AG04449 (cell line): ENCODE results near the gene ARHGDIA.
"Not testable (repeated sequence)": the region's sequence is repeated elsewhere in the genome, so short reads cannot be mapped to it uniquely, and the experiment has no call there.

Experiments used
- CTCF ChIA-PET: fragments of 350-600 bp; formaldehyde crosslinking; extraction: SDS; loops from one replicate; lab custom pipeline; 2021; ENCODE audit warnings: antibody characterized with exemption; lab: Yijun Ruan, JAX
- POLR2A ChIA-PET: fragments of 400-600, 350-600 bp; formaldehyde crosslinking; extraction: SDS; loops from one replicate; lab custom pipeline; 2020; ENCODE audit warnings: antibody characterized with exemption, inconsistent platforms; lab: Yijun Ruan, JAX
- DNase-seq: peaks from one replicate; pipeline ENCODE4 v3.0.0-alpha.2; 2010; ENCODE audit warnings: low read depth, low spot score
- H3K4me3 ChIP-seq: 2 replicates; pipeline ENCODE4 v1.5.1; 2011; ENCODE audit warnings: low read depth, mild to moderate bottlenecking, control low read depth, low read length
- CTCF ChIP-seq: IDR thresholded peaks from one replicate; pipeline ENCODE4 v1.5.1; 2011; ENCODE audit warnings: mild to moderate bottlenecking, moderate library complexity, low read length, control low read depth, inconsistent platforms; ENCODE audit not compliant: insufficient read depth; ENCODE audit errors: missing control alignments

ARHGDIA gene

GRCh38 chr17:81870981-81871386 is at the start of gene ARHGDIA:
Gene ARHGDIA (minus strand): TSS chr17:81871337. CDS start chr17:81869930, 1,407 bp downstream.
- POLR2A ChIA-PET, result interaction anchor here (0.9 to 2.6 kb wide), 3 partner anchors 10 to 38 kb away, joined by 3 to 28 read pairs (median 4); partner anchors contain the start of genes MCRIP1 and P4HB
- peak within 1 kb of the TSS; percentile 81 for H3K4me3 ChIP-seq
- no peak for DNase-seq
- no peak for TF ChIP-seq CTCF
- CTCF ChIA-PET, result interaction anchor here (1.1 to 2.9 kb wide), 7 partner anchors 9 to 149 kb away, joined by 3 to 15 read pairs (median 4); no protein-coding TSS in a partner anchor

GRCh38 chr17:81918832-81919545 is 47.9 kb upstream of the ARHGDIA start:
- H3K4me3 ChIP-seq, result no peak overlapping the region
- DNase-seq, result no peak
- CTCF ChIA-PET, result no interaction called here
- POLR2A ChIA-PET, result no interaction called here
- TF ChIP-seq CTCF, result no peak

- POLR2A ChIA-PET, result not testable (repeated sequence)
These were observed 47.2 kb upstream of the ARHGDIA start for GRCh38 chr17:81918333-81918669.

GRCh38 chr17:81917565-81918332 is 46.6 kb upstream of the ARHGDIA start, which contains the start of gene SIRT7:
Gene SIRT7 (minus strand): TSS chr17:81918176. CDS start chr17:81918131, 45 bp downstream.
- ChIA-PET POLR2A (interaction anchor here (1.4 kb wide), 1 partner anchor 8 kb away, joined by 10 read pairs; no protein-coding TSS in a partner anchor), CTCF (interaction anchor here (0.9 to 1.8 kb wide), 5 partner anchors 10 to 112 kb away, joined by 3 to 8 read pairs (median 3); partner anchors contain the start of gene MAFG)
- TF ChIP-seq CTCF, result no peak

More at GRCh38 chr17:81918333-81918669, 47.2 kb upstream of the ARHGDIA start:
- H3K4me3 ChIP-seq, DNase-seq, CTCF ChIA-PET: not testable (repeated sequence)

GRCh38 chr17:81916234-81917001 is 45.3 kb upstream of the ARHGDIA start:
- CTCF ChIA-PET, result interaction anchor here (0.6 to 1.8 kb wide), 5 partner anchors 9 to 114 kb away, joined by 3 to 8 read pairs (median 3); partner anchors contain the start of gene MAFG
- no peak for DNase-seq
- POLR2A ChIA-PET, result interaction anchor here (1.4 kb wide), 1 partner anchor 10 kb away, joined by 10 read pairs; no protein-coding TSS in a partner anchor
- no peak for TF ChIP-seq CTCF
- H3K4me3 ChIP-seq, result peak overlapping the region; percentile 69

More at GRCh38 chr17:81917565-81918332, 46.6 kb upstream of the ARHGDIA start, which contains the start of gene SIRT7:
- peak within 1 kb of the TSS; percentile 69 for H3K4me3 ChIP-seq
- no peak for DNase-seq

GRCh38 chr17:81915331-81915730 is 44.2 kb upstream of the ARHGDIA start:
- CTCF ChIA-PET, result interaction anchor here (0.8 to 1.3 kb wide), 2 partner anchors 11 to 115 kb away, joined by 3 read pairs; no protein-coding TSS in a partner anchor
- no peak for DNase-seq
- POLR2A ChIA-PET, result interaction anchor here (0.8 kb wide), 1 partner anchor 8 kb away, joined by 3 read pairs; no protein-coding TSS in a partner anchor
- H3K4me3 ChIP-seq, result no peak overlapping the region
- no peak for TF ChIP-seq CTCF
